ENCODE measurements around the gene TLE4. TPM values are rescaled to one million over a fixed set of nuclear protein-coding genes. Genes with fewer than 3 reads are reported as not detected.

TLE4 gene
- polyA plus RNA-seq, 1 donor (not counting 4 experiments of a cell fraction or from before 2014, with no cell fraction given), result 14.7 TPM

DNA sequence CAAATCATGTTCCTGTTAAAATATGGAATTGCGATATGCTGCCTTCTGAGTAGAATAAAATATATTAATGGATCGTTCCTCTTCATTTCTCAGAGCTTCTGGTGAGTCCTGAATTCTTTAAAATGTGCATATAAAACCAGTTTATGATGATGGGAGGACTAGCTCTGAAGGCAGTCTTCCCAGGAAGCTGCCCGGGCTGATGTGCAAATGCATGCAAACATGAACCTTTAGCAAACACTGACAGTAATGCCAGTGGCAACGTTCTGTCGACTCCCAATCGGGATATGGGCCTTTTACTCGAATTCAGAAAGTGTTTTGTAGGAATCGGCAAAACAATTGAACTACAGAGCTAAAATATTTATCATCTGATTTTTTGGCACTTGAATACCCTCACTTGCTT lies 93.6 kb downstream of the TLE4 start:
- peaks cover 14% of the 10 kb centered on the region for H3K4me1 ChIP-seq (ENCODE audit: control insufficient read depth, extremely low read depth, insufficient read depth, low read length)
- TF ChIP-seq, protein P1, sequence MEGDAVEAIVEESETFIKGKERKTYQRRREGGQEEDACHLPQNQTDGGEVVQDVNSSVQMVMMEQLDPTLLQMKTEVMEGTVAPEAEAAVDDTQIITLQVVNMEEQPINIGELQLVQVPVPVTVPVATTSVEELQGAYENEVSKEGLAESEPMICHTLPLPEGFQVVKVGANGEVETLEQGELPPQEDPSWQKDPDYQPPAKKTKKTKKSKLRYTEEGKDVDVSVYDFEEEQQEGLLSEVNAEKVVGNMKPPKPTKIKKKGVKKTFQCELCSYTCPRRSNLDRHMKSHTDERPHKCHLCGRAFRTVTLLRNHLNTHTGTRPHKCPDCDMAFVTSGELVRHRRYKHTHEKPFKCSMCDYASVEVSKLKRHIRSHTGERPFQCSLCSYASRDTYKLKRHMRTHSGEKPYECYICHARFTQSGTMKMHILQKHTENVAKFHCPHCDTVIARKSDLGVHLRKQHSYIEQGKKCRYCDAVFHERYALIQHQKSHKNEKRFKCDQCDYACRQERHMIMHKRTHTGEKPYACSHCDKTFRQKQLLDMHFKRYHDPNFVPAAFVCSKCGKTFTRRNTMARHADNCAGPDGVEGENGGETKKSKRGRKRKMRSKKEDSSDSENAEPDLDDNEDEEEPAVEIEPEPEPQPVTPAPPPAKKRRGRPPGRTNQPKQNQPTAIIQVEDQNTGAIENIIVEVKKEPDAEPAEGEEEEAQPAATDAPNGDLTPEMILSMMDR (optimal IDR thresholded peaks at IDR 0.05 in 1 of 3, IDR thresholded peaks at IDR 0.05 in 1 of 3, conservative IDR thresholded peaks at IDR 0.05 in 1 of 3; ENCODE audit: extremely low read depth in 1 of 3, insufficient read depth in 2 of 3, low read length in 3 of 3), result no peak
- TF ChIP-seq EZH2 (IDR thresholded peaks at IDR 0.05; ENCODE audit: low read length), result no peak
- H3K9ac ChIP-seq (ENCODE audit: control insufficient read depth, extremely low read depth, insufficient read depth, low read length), result no peak overlapping the region
- DNase-seq (ENCODE audit: low read depth, low spot score) (no peak), FAIRE-seq (no peak)
- no peak overlapping the region for H3K27ac ChIP-seq (ENCODE audit: control insufficient read depth, insufficient read depth, low read length)
- no peak overlapping the region for H3K4me3 ChIP-seq (ENCODE audit: control insufficient read depth in 2 of 3, extremely low read depth in 1 of 3, insufficient read depth in 2 of 3, low read depth in 1 of 3, low read length in 3 of 3)
- dilution Hi-C loops (cut with MboI; ENCODE audit: extremely low pct_ligation_motif_present, low sequenced_read_pairs), result no loop called here
- no peaks in the 10 kb centered on the region for H3K9me1 ChIP-seq (ENCODE audit: control insufficient read depth, extremely low read depth, insufficient read depth, low read length)
- H3K36me3 ChIP-seq (ENCODE audit: control insufficient read depth in 2 of 2, extremely low read depth in 1 of 2, insufficient read depth in 2 of 2, low read length in 2 of 2), result no peaks in the 10 kb centered on the region
- no peak overlapping the region for H3K4me2 ChIP-seq (ENCODE audit: control insufficient read depth, extremely low read depth, insufficient read depth, low read depth, low read length)
- H3K79me2 ChIP-seq (ENCODE audit: control insufficient read depth, insufficient read depth, low read length), result no peaks in the 10 kb centered on the region
- H4K20me1 ChIP-seq (ENCODE audit: control insufficient read depth, extremely low read depth, insufficient read depth, low read length), result no peaks in the 10 kb centered on the region
- H3K27me3 ChIP-seq (ENCODE audit: control insufficient read depth, extremely low read depth, insufficient read depth, low read length), result no peaks in the 10 kb centered on the region
- no peaks in the 10 kb centered on the region for H3K9me3 ChIP-seq (ENCODE audit: control insufficient read depth, low read depth, low read length)
- no peak overlapping the region for H2AFZ ChIP-seq (ENCODE audit: control insufficient read depth, low read length)

DNA sequence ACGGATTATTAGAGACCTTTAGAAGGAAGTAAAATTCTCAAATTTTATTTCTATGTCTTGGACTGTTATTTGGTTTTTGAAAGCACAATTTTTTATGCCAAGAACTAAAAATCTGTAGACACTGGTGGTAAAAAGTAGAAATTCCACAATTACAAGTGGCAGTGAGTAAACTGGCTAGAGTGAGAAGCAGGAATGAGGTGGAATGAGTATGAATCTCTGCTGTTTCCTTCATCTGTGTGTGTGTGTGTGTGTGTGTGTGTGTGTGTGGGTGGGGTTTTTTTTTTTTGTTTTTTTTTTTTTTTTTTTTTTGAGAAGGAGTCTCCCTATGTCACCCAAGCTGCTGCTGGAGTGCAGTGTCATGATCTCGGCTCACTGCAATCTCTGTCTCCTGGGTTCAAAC lies 94.2 kb downstream of the TLE4 start:
- Histone ChIP-seq H3K36me3 (ENCODE audit: control insufficient read depth in 2 of 2, extremely low read depth in 1 of 2, insufficient read depth in 2 of 2, low read length in 2 of 2) (no peaks in the 10 kb centered on the region), H3K9me3 (ENCODE audit: control insufficient read depth, low read depth, low read length) (no peaks in the 10 kb centered on the region), H2AFZ (ENCODE audit: control insufficient read depth, low read length) (no peak overlapping the region), H3K27ac (ENCODE audit: control insufficient read depth, insufficient read depth, low read length) (no peak overlapping the region), H3K9me1 (ENCODE audit: control insufficient read depth, extremely low read depth, insufficient read depth, low read length) (no peaks in the 10 kb centered on the region), H3K4me3 (ENCODE audit: control insufficient read depth in 2 of 3, extremely low read depth in 1 of 3, insufficient read depth in 2 of 3, low read depth in 1 of 3, low read length in 3 of 3) (no peak overlapping the region), H3K27me3 (ENCODE audit: control insufficient read depth, extremely low read depth, insufficient read depth, low read length) (no peaks in the 10 kb centered on the region), H3K4me1 (ENCODE audit: control insufficient read depth, extremely low read depth, insufficient read depth, low read length) (peaks cover 18% of the 10 kb centered on the region), H3K9ac (ENCODE audit: control insufficient read depth, extremely low read depth, insufficient read depth, low read length) (no peak overlapping the region), H4K20me1 (ENCODE audit: control insufficient read depth, extremely low read depth, insufficient read depth, low read length) (no peaks in the 10 kb centered on the region), H3K79me2 (ENCODE audit: control insufficient read depth, insufficient read depth, low read length) (no peaks in the 10 kb centered on the region), H3K4me2 (ENCODE audit: control insufficient read depth, extremely low read depth, insufficient read depth, low read depth, low read length) (no peak overlapping the region)
- DNase-seq (ENCODE audit: low read depth, low spot score) (no peak), FAIRE-seq (no peak)
- TF ChIP-seq EZH2 (IDR thresholded peaks at IDR 0.05; ENCODE audit: low read length), result no peak
- TF ChIP-seq, protein P1 (optimal IDR thresholded peaks at IDR 0.05 in 1 of 3, IDR thresholded peaks at IDR 0.05 in 1 of 3, conservative IDR thresholded peaks at IDR 0.05 in 1 of 3; ENCODE audit: extremely low read depth in 1 of 3, insufficient read depth in 2 of 3, low read length in 3 of 3), result no peak
- dilution Hi-C loops (cut with MboI; ENCODE audit: extremely low pct_ligation_motif_present, low sequenced_read_pairs), result no loop called here

Measured in keratinocyte (primary cell).